ENCODE results near the gene ALOX15.

DNA sequence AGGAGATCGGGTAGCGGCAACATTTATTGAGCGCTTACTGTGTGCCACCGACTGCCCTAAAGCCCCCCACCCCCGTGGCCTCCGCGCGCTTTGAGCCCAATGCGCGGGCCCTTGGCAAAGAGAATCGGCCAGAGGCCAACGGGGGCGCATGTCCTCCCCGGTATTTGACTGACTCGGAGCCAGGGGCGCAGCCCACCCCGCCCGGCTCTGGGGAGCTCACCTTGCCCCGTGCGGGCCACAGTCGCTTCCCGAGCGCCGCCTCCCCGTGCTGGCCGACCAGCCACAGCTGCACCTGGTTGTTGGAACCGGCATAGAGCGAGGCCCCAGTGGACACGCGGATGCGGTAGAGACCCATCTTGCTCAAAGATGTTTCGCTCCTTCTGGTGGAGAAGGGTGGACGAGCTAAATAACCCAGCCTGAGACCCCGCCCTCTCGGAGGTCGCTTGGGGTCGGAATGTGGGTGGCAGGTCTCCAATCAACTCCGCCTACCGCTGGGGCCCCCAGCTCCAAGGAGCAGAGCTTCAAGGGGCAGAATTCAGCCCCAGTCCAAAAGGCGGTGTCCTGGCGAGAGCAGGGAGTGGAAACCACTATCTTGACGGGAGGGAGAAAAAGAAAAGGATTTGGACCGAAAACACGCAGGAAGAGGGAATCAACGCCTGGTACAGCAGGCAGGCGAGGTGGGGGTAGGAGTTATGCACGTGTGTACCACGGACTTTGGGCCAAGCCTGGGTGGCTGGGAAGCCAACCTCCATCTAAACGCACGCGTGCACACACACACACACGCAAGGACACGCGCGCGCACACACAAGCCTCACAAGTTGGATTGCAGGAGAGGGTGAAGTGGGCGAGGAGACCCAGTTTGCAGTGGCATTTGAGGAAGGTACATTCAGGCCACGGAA lies at the start of gene ALOX15:
- TF ChIP-seq, protein P1, sequence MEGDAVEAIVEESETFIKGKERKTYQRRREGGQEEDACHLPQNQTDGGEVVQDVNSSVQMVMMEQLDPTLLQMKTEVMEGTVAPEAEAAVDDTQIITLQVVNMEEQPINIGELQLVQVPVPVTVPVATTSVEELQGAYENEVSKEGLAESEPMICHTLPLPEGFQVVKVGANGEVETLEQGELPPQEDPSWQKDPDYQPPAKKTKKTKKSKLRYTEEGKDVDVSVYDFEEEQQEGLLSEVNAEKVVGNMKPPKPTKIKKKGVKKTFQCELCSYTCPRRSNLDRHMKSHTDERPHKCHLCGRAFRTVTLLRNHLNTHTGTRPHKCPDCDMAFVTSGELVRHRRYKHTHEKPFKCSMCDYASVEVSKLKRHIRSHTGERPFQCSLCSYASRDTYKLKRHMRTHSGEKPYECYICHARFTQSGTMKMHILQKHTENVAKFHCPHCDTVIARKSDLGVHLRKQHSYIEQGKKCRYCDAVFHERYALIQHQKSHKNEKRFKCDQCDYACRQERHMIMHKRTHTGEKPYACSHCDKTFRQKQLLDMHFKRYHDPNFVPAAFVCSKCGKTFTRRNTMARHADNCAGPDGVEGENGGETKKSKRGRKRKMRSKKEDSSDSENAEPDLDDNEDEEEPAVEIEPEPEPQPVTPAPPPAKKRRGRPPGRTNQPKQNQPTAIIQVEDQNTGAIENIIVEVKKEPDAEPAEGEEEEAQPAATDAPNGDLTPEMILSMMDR (IDR thresholded peaks at IDR 0.05): no peak
- TF ChIP-seq POLR2AphosphoS5 (IDR thresholded peaks at IDR 0.05) (no peak), EP300 (IDR thresholded peaks at IDR 0.05) (no peak), POLR2A (IDR thresholded peaks at IDR 0.05) (no peak)
